ENCODE results near the gene USP1. TPM values are rescaled to one million over a fixed set of nuclear protein-coding genes. Genes with fewer than 3 reads are reported as not detected.

The USP1 gene
- total RNA-seq, 2 experiments from 2014 or later: 26.2 to 28.3 TPM

GRCh38 chr1:62433861-62434617, 2.8 kb upstream of the USP1 start:
- no peak for DNase-seq

DNA sequence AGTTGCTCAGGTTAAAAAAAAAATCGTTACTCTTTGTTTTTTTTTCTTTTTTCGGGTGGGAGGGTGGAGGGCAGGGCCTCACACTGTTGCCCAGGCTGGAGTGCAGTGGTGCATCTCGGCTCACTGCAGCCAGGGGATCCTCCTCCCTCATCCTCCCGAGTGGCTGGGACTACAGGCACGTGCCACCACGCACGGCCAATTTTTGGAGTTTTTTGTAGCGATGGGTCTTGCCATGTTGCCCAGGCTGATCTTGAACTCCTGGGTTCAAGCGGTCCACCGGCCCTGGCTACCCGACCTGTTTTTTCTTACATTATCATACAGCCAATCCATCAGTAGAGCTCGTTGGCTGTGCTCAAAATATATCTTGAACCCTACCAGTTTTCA, 2.2 kb upstream of the USP1 start:
- Histone ChIP-seq H3K27me3 (ENCODE audit: control insufficient read depth in 1 of 2, insufficient read depth in 2 of 2, low read length in 2 of 2) (no peaks in the 10 kb centered on the region), H3K36me3 (ENCODE audit: insufficient read depth, low read length) (no peaks in the 10 kb centered on the region), H3K9me3 (ENCODE audit: control insufficient read depth in 1 of 2, insufficient read depth in 1 of 2, low read length in 2 of 2) (no peaks in the 10 kb centered on the region), H3K4me1 (ENCODE audit: insufficient read depth, low read length) (peaks cover 15% of the 10 kb centered on the region), H3K4me3 (ENCODE audit: low read length) (no peak overlapping the region), H3K27ac (ENCODE audit: low read depth in 1 of 2, low read length in 2 of 2) (no peak overlapping the region)
- Mint-ChIP-seq H3K36me3 (ENCODE audit: low read depth) (peaks cover 22% of the 10 kb centered on the region), H3K4me1 (ENCODE audit: low read depth) (peaks cover 27% of the 10 kb centered on the region), H3K9me3 (no peaks in the 10 kb centered on the region), H3K27me3 (no peaks in the 10 kb centered on the region), H3K4me3 (peak overlapping the region; percentile 76), H3K27ac (peak overlapping the region; percentile 99)
- ChIA-PET POLR2A (interaction anchor here (2.5 kb wide), 1 partner anchor 349 kb away, joined by 29 read pairs; the partner anchor contains the start of gene ATG4C), CTCF (no interaction called here)
- ATAC-seq (ENCODE audit: poor library complexity) (no peak), DNase-seq (peak in 1 of 14 experiments; percentile 25)
- intact Hi-C loops (cut with DNase I, micrococcal nuclease): loop anchor here (5.0 to 10.0 kb wide), 7 partner anchors 162 to 1357 kb away; partner anchors contain the start of genes ALG6 (in 1 of the 2), DOCK7 (in 1 of the 2), EFCAB7 (in 1 of the 2) and ITGB3BP (in 1 of the 2)
- no peak for TF ChIP-seq CTCF (IDR thresholded peaks at IDR 0.05)

More at GRCh38 chr1:62433861-62434617, 2.8 kb upstream of the USP1 start:
- H3K27me3 ChIP-seq (ENCODE audit: control insufficient read depth in 1 of 2, insufficient read depth in 2 of 2, low read length in 2 of 2): no peaks in the 10 kb centered on the region
- peak overlapping the region; percentile 76 for H3K4me3 Mint-ChIP-seq
- intact Hi-C loops (cut with DNase I, micrococcal nuclease): loop anchor here in 1 of 2 experiments (10.0 kb wide), 2 partner anchors 251 to 1091 kb away; partner anchors contain the start of genes DOCK7, EFCAB7 and ITGB3BP
- peaks cover 22% of the 10 kb centered on the region for H3K36me3 Mint-ChIP-seq (ENCODE audit: low read depth)
- no peaks in the 10 kb centered on the region for H3K9me3 ChIP-seq (ENCODE audit: control insufficient read depth in 1 of 2, insufficient read depth in 1 of 2, low read length in 2 of 2)
- H3K9me3 Mint-ChIP-seq: no peaks in the 10 kb centered on the region
- POLR2A ChIA-PET: no interaction called here
- TF ChIP-seq CTCF (IDR thresholded peaks at IDR 0.05): no peak
- peaks cover 12% of the 10 kb centered on the region for H3K4me1 ChIP-seq (ENCODE audit: insufficient read depth, low read length)
- no peak for ATAC-seq (ENCODE audit: poor library complexity)
- H3K36me3 ChIP-seq (ENCODE audit: insufficient read depth, low read length): no peaks in the 10 kb centered on the region
- H3K4me3 ChIP-seq (ENCODE audit: low read length): no peak overlapping the region
- H3K4me1 Mint-ChIP-seq (ENCODE audit: low read depth): peaks cover 22% of the 10 kb centered on the region
- H3K27ac ChIP-seq (ENCODE audit: low read depth in 1 of 2, low read length in 2 of 2): no peak overlapping the region
- H3K27me3 Mint-ChIP-seq: no peaks in the 10 kb centered on the region
- CTCF ChIA-PET: no interaction called here
- H3K27ac Mint-ChIP-seq: peak overlapping the region; percentile 99

GRCh38 chr1:62435231-62436038, 1.4 kb upstream of the USP1 start:
- Mint-ChIP-seq H3K36me3 (ENCODE audit: low read depth) (peaks cover 30% of the 10 kb centered on the region), H3K9me3 (no peaks in the 10 kb centered on the region), H3K4me3 (peak overlapping the region; percentile 97), H3K4me1 (ENCODE audit: low read depth) (peaks cover 36% of the 10 kb centered on the region), H3K27ac (peak overlapping the region; percentile 99), H3K27me3 (no peaks in the 10 kb centered on the region)
- intact Hi-C loops (cut with DNase I, micrococcal nuclease): loop anchor here (1.0 to 10.0 kb wide), 8 partner anchors 163 to 1358 kb away; partner anchors contain the start of genes ALG6 (in 1 of the 2), DOCK7 (in 1 of the 2), EFCAB7 (in 1 of the 2) and ITGB3BP (in 1 of the 2)
- H3K4me1 ChIP-seq (ENCODE audit: insufficient read depth, low read length): peaks cover 16% of the 10 kb centered on the region
- ChIA-PET POLR2A (interaction anchor here (0.6 to 2.5 kb wide), 21 partner anchors 8 to 1779 kb away, joined by 3 to 29 read pairs (median 5); partner anchors contain the start of genes ALG6, ATG4C, DOCK7 and PGM1), CTCF (no interaction called here)
- H3K27ac ChIP-seq (ENCODE audit: low read depth in 1 of 2, low read length in 2 of 2): peak overlapping the region; percentile 94 to 99
- H3K9me3 ChIP-seq (ENCODE audit: control insufficient read depth in 1 of 2, insufficient read depth in 1 of 2, low read length in 2 of 2): no peaks in the 10 kb centered on the region
- no peaks in the 10 kb centered on the region for H3K27me3 ChIP-seq (ENCODE audit: control insufficient read depth in 1 of 2, insufficient read depth in 2 of 2, low read length in 2 of 2)
- no peaks in the 10 kb centered on the region for H3K36me3 ChIP-seq (ENCODE audit: insufficient read depth, low read length)
- DNase-seq (peak in 3 of 14 experiments; percentile 8 to 43 (median 20)), ATAC-seq (ENCODE audit: poor library complexity) (no peak)
- no peak for TF ChIP-seq CTCF (IDR thresholded peaks at IDR 0.05)
- peak overlapping the region; percentile 93 for H3K4me3 ChIP-seq (ENCODE audit: low read length)
